DOHH2 (cell line): ENCODE data around the gene MTCH1.

Experiments used
- EZH2phosphoT487 ChIP-seq: fragments of 200-600 bp; sonication (generic); IDR thresholded peaks from 2 replicates; pipeline ENCODE4 v1.6.1; 2017; ENCODE audit warnings: borderline replicate concordance, mild to moderate bottlenecking, antibody characterized with exemption, low read length, moderate library complexity, mixed read lengths
- TF ChIP-seq, protein P1 (sequence below): fragments of 200-600 bp; sonication (generic); IDR thresholded peaks from one replicate; pipeline ENCODE4 v1.5.1; 2014; ENCODE audit warnings: antibody characterized with exemption, mild to moderate bottlenecking, low read depth, low read length; ENCODE audit not compliant: poor library complexity, severe bottlenecking

DNA sequence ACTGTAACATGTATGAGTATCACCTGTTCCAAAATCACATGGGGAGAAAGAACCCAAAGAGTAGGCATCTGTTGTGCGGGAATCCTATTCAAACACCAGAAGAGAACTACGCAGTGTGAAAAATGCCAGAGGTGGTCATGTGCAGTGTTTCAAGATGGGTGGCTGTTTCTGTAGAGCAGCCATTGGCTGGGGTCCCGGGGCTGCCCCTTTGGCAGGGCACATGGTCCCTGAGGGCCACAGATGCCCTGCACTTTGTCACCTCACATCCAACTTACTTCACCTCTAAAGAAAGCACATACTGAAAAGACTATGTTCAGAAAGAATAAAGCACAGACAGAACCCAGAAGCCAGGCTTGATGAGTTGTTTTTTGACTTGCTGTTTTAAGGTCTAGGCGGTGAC, 12.3 kb downstream of the MTCH1 start:
- TF ChIP-seq, protein P1, sequence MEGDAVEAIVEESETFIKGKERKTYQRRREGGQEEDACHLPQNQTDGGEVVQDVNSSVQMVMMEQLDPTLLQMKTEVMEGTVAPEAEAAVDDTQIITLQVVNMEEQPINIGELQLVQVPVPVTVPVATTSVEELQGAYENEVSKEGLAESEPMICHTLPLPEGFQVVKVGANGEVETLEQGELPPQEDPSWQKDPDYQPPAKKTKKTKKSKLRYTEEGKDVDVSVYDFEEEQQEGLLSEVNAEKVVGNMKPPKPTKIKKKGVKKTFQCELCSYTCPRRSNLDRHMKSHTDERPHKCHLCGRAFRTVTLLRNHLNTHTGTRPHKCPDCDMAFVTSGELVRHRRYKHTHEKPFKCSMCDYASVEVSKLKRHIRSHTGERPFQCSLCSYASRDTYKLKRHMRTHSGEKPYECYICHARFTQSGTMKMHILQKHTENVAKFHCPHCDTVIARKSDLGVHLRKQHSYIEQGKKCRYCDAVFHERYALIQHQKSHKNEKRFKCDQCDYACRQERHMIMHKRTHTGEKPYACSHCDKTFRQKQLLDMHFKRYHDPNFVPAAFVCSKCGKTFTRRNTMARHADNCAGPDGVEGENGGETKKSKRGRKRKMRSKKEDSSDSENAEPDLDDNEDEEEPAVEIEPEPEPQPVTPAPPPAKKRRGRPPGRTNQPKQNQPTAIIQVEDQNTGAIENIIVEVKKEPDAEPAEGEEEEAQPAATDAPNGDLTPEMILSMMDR, result no peak
- no peak for TF ChIP-seq EZH2phosphoT487
